Esophagus muscularis mucosa (tissue), 4 donors: ENCODE measurements around the gene SPDEF. TPM values are rescaled to one million over a fixed set of nuclear protein-coding genes. Genes with fewer than 3 reads are reported as not detected.

Source experiments
- DNase-seq: peaks from one replicate; pipeline ENCODE4 v3.0.0-alpha.2; 2017; ENCODE audit errors: extremely low spot score
- H3K27ac ChIP-seq, 4 donors: fragments of 200-600 bp; sonication (generic); replicated peaks in 1 of 4; 1 replicate in 3 of 4; 2 replicates in 1 of 4; pipeline ENCODE4 v1.5.1; 2016 to 2019; ENCODE audit warnings: mild to moderate bottlenecking in 1 of 4
- H3K27me3 ChIP-seq, 4 donors: fragments of 200-600 bp; sonication (generic); one replicate each; pipeline versions ENCODE4 v1.5.1 to v1.6.0; 2016 to 2019
- H3K36me3 ChIP-seq, 4 donors: fragments of 200-600 bp; sonication (generic); one replicate each; pipeline ENCODE4 v1.5.1; 2016 to 2019
- H3K4me1 ChIP-seq, 4 donors: fragments of 200-600 bp; sonication (generic); one replicate each; pipeline ENCODE4 v1.5.1; 2016 to 2019
- H3K4me3 ChIP-seq, 4 donors: fragments of 200-600 bp; sonication (generic); 1 replicate in 2 of 4; 2 replicates in 2 of 4; pipeline ENCODE4 v1.5.1; 2016 to 2019; ENCODE audit warnings: mild to moderate bottlenecking in 4 of 4, moderate library complexity in 1 of 4
- H3K9me3 ChIP-seq, 4 donors: fragments of 200-600 bp; sonication (generic); 1 replicate in 3 of 4; 2 replicates in 1 of 4; pipeline ENCODE4 v1.5.1; 2016 to 2019
- EP300 ChIP-seq: sonication (generic); formaldehyde crosslinking; IDR thresholded peaks from one replicate; pipeline ENCODE4 v1.6.1; 2017; ENCODE audit warnings: antibody characterized with exemption
- POLR2A ChIP-seq: fragments of 450-650 bp; IDR thresholded peaks from one replicate; pipeline ENCODE4 v1.6.1; 2017; ENCODE audit warnings: antibody characterized with exemption, moderate library complexity, mild to moderate bottlenecking, low read depth
- POLR2AphosphoS5 ChIP-seq, 2 donors: sonication (generic); formaldehyde crosslinking; IDR thresholded peaks; one replicate each; pipeline ENCODE4 v1.6.1; 2017; ENCODE audit warnings: antibody characterized with exemption in 2 of 2
- WGBS: methylation state at CpG from one replicate; pipeline ENCODE4 v1.1.5; 2018; 5-methylcytosine and 5-hydroxymethylcytosine counted together
- intact Hi-C: fragments of 100-400 bp; cut with DNase I; formaldehyde crosslinking; loops from one replicate; pipeline ENCODE4 v1.15.1; 2023
- total RNA-seq, 4 donors: library from RNA; depleted of rRNA; stranded (reverse); fragments of >200 nt; gene quantifications; one replicate each; pipeline versions ENCODE4 v1.1.0 to v1.2.1, GENCODE V29; 2016
- TF ChIP-seq, protein P1 (sequence below), 3 experiments: fragments of 200-600 bp in 2 of 3; fragments of 450-650 bp in 1 of 3; sonication (generic) in 2 of 3; IDR thresholded peaks; one replicate each; pipeline ENCODE4 v1.5.1; 2017 to 2019; ENCODE audit warnings: antibody characterized with exemption in 3 of 3, mild to moderate bottlenecking in 2 of 3, moderate library complexity in 1 of 3

Gene SPDEF
- total RNA-seq, 4 donors from 2014 or later = not detected

DNA sequence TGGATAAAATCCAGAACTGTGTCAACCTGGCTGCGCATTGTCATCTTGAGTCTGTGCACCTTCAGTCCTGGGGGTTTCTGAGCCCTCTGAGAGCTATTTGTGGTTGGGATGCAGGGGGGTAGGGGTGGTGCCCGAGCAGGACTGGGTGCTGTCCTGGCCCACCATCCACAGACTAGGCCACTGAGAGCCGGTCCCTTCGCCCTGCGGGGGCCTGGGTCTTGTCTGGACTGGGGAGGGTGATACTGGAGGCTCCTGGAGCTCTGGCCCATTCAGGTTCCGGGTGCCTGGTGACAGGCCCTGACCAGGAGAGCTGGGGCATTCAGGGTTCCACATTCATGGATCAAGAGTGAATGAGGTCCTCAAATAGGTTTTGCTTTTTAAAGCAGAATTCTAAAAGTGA, 20.9 kb downstream of the SPDEF start:
- Histone ChIP-seq H3K4me3 (no peak overlapping the region), H3K4me1 (no peaks in the 10 kb centered on the region), H3K36me3 (no peaks in the 10 kb centered on the region), H3K27me3 (no peaks in the 10 kb centered on the region), H3K27ac (no peak overlapping the region), H3K9me3 (no peaks in the 10 kb centered on the region)
- WGBS = 91% methylated on average over 6 of the region's 6 CpGs
- DNase-seq = no peak
- TF ChIP-seq, protein P1, sequence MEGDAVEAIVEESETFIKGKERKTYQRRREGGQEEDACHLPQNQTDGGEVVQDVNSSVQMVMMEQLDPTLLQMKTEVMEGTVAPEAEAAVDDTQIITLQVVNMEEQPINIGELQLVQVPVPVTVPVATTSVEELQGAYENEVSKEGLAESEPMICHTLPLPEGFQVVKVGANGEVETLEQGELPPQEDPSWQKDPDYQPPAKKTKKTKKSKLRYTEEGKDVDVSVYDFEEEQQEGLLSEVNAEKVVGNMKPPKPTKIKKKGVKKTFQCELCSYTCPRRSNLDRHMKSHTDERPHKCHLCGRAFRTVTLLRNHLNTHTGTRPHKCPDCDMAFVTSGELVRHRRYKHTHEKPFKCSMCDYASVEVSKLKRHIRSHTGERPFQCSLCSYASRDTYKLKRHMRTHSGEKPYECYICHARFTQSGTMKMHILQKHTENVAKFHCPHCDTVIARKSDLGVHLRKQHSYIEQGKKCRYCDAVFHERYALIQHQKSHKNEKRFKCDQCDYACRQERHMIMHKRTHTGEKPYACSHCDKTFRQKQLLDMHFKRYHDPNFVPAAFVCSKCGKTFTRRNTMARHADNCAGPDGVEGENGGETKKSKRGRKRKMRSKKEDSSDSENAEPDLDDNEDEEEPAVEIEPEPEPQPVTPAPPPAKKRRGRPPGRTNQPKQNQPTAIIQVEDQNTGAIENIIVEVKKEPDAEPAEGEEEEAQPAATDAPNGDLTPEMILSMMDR (IDR thresholded peaks at IDR 0.05) = no peak
- TF ChIP-seq POLR2AphosphoS5 (IDR thresholded peaks at IDR 0.05) = no peak
- TF ChIP-seq POLR2A = no peak
- no peak for TF ChIP-seq EP300
- intact Hi-C loops = no loop called here

- no peak for TF ChIP-seq EP300
- TF ChIP-seq, protein P1 (IDR thresholded peaks at IDR 0.05) = no peak
- no peak for TF ChIP-seq POLR2AphosphoS5 (IDR thresholded peaks at IDR 0.05)
- TF ChIP-seq POLR2A = no peak
- no peak for DNase-seq
- Histone ChIP-seq H3K4me3 (no peak overlapping the region), H3K27me3 (no peaks in the 10 kb centered on the region), H3K27ac (no peak overlapping the region), H3K4me1 (no peaks in the 10 kb centered on the region), H3K9me3 (no peaks in the 10 kb centered on the region), H3K36me3 (no peaks in the 10 kb centered on the region)
- intact Hi-C loops = no loop called here
- WGBS = 98% methylated on average over 10 of the region's 16 CpGs
Observed at GRCh38 chr6:34534656-34535055, 21.5 kb downstream of the SPDEF start.

DNA sequence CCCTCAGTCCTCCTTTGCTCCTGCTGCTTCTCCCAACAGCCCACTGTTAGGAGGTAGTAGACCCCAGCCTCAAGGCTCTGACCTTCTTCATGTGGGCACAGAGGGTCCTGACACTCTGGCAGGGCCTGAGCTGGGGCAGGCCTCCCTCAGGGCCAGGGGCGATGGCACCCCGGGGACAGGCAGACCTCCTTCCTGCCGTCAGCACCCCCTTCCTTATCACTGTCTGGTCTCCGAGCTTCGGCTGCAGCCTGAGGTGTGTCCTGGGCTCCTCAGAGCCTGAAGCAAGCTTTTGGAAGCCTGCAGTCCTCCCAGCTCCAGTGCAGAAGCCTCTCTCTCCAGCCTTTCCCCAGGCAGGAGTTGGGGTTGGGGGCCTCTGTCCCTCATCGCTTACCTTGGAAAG, 22.0 kb downstream of the SPDEF start:
- intact Hi-C loops = no loop called here

GRCh38 chr6:34532230-34532629, 23.9 kb downstream of the SPDEF start:
- H3K9me3 ChIP-seq = no peaks in the 10 kb centered on the region
- no peak for DNase-seq
- 71% methylated on average over 15 of the region's 15 CpGs for WGBS
- no peaks in the 10 kb centered on the region for H3K36me3 ChIP-seq
- H3K4me1 ChIP-seq = peaks cover 0 to 5% (median 3%) of the 10 kb centered on the region in 4 donors
- intact Hi-C loops = no loop called here
- H3K27me3 ChIP-seq = no peaks in the 10 kb centered on the region
- H3K4me3 ChIP-seq = peak overlapping the region in 1 of 4 donors; percentile 10
- TF ChIP-seq, protein P1 (IDR thresholded peaks at IDR 0.05) = no peak
- no peak for TF ChIP-seq EP300
- no peak for TF ChIP-seq POLR2AphosphoS5 (IDR thresholded peaks at IDR 0.05)
- TF ChIP-seq POLR2A = no peak
- no peak overlapping the region for H3K27ac ChIP-seq

More for the DNA sequence above, 22.0 kb downstream of the SPDEF start:
- Histone ChIP-seq H3K36me3 (no peaks in the 10 kb centered on the region), H3K27ac (no peak overlapping the region), H3K4me3 (no peak overlapping the region), H3K4me1 (no peaks in the 10 kb centered on the region), H3K27me3 (no peaks in the 10 kb centered on the region), H3K9me3 (no peaks in the 10 kb centered on the region)
- WGBS = 82% methylated on average over 6 of the region's 6 CpGs
- TF ChIP-seq POLR2AphosphoS5 (IDR thresholded peaks at IDR 0.05) = no peak
- TF ChIP-seq POLR2A = no peak
- TF ChIP-seq, protein P1 (IDR thresholded peaks at IDR 0.05) = no peak
- TF ChIP-seq EP300 = no peak
- no peak for DNase-seq

GRCh38 chr6:34531580-34532201, 24.4 kb downstream of the SPDEF start:
- peaks cover 1 to 9% (median 7%) of the 10 kb centered on the region in 4 donors for H3K4me1 ChIP-seq
- TF ChIP-seq POLR2AphosphoS5 (IDR thresholded peaks at IDR 0.05) (peak in 1 of 2 donors; percentile 54), EP300 (no peak)
- H3K4me3 ChIP-seq = peak overlapping the region in 2 of 4 donors; percentile 10 to 17
- no peaks in the 10 kb centered on the region for H3K36me3 ChIP-seq
- no peak for DNase-seq
- no peak overlapping the region for H3K27ac ChIP-seq
- H3K9me3 ChIP-seq = no peaks in the 10 kb centered on the region
- H3K27me3 ChIP-seq = no peaks in the 10 kb centered on the region
- 74% methylated on average over 23 of the region's 29 CpGs for WGBS
- intact Hi-C loops = no loop called here
